AG04450 (cell line): Measurements from ENCODE around the gene DRC7. TPM values are rescaled to one million over a fixed set of nuclear protein-coding genes. Genes with fewer than 3 reads are reported as not detected.

ENCODE experiments used
- CTCF ChIA-PET: fragments of 300-600, 350-600 bp; formaldehyde crosslinking; extraction: SDS; loops from one replicate; lab custom pipeline; 2022; ENCODE audit warnings: antibody characterized with exemption, inconsistent platforms; lab: Charles Lee
- POLR2A ChIA-PET: fragments of 350-600 bp; formaldehyde crosslinking; extraction: SDS; loops from one replicate; lab custom pipeline; 2021; ENCODE audit warnings: antibody characterized with exemption, inconsistent platforms; lab: Yijun Ruan, JAX
- DNase-seq: peaks from one replicate; pipeline ENCODE4 v3.0.0-alpha.2; 2011; ENCODE audit warnings: low read depth, low spot score
- H3K27ac ChIP-seq: one replicate; pipeline ENCODE4 v1.5.1; 2012; ENCODE audit warnings: low read depth, low read length, control low read depth
- H3K27me3 ChIP-seq: one replicate; pipeline ENCODE4 v1.6.0; 2012; ENCODE audit warnings: low read length; ENCODE audit not compliant: control insufficient read depth, insufficient read depth
- H3K4me3 ChIP-seq: 2 replicates; pipeline ENCODE4 v1.5.1; 2011; ENCODE audit warnings: mild to moderate bottlenecking, low read depth, low read length, control low read depth
- H3K9me3 ChIP-seq: 2 replicates; pipeline ENCODE4 v1.5.1; 2012; ENCODE audit warnings: low read length; ENCODE audit not compliant: control insufficient read depth, insufficient read depth
- polyA plus RNA-seq: library from polyadenylated mRNA; depleted of rRNA; stranded (reverse); fragments of >200 nt; gene quantifications from 2 replicates; pipeline ENCODE4 v1.2.3, GENCODE V29; 2011
- TF ChIP-seq, protein P1 (sequence below): IDR thresholded peaks from 2 replicates; pipeline ENCODE4 v1.5.1; 2011; ENCODE audit warnings: low read depth, low read length, control low read depth, inconsistent platforms

DRC7 gene
- polyA plus RNA-seq, 1 experiment = not detected

- TF ChIP-seq, protein P1, sequence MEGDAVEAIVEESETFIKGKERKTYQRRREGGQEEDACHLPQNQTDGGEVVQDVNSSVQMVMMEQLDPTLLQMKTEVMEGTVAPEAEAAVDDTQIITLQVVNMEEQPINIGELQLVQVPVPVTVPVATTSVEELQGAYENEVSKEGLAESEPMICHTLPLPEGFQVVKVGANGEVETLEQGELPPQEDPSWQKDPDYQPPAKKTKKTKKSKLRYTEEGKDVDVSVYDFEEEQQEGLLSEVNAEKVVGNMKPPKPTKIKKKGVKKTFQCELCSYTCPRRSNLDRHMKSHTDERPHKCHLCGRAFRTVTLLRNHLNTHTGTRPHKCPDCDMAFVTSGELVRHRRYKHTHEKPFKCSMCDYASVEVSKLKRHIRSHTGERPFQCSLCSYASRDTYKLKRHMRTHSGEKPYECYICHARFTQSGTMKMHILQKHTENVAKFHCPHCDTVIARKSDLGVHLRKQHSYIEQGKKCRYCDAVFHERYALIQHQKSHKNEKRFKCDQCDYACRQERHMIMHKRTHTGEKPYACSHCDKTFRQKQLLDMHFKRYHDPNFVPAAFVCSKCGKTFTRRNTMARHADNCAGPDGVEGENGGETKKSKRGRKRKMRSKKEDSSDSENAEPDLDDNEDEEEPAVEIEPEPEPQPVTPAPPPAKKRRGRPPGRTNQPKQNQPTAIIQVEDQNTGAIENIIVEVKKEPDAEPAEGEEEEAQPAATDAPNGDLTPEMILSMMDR = no peak
- Histone ChIP-seq H3K27me3 (no peaks in the 10 kb centered on the region), H3K27ac (no peak overlapping the region), H3K4me3 (no peak overlapping the region), H3K9me3 (no peaks in the 10 kb centered on the region; the same call in 1 of the 2 replicates)
- ChIA-PET CTCF (interaction anchor here (0.6 to 1.9 kb wide), 3 partner anchors 100 to 136 kb away, joined by 3 to 10 read pairs (median 3); no protein-coding TSS in a partner anchor), POLR2A (interaction anchor here (0.8 to 1.0 kb wide), 3 partner anchors 7 to 100 kb away, joined by 4 to 5 read pairs (median 5); partner anchors contain the start of gene KATNB1)
- DNase-seq = no peak
Measured at GRCh38 chr16:57763285-57764005, 68.8 kb downstream of the DRC7 start.

GRCh38 chr16:57764006-57764340 lies 69.4 kb downstream of the DRC7 start:
- DNase-seq = no peak
- Histone ChIP-seq H3K9me3 (no peaks in the 10 kb centered on the region; the same call in 1 of the 2 replicates), H3K27ac (no peak overlapping the region), H3K27me3 (no peaks in the 10 kb centered on the region), H3K4me3 (no peak overlapping the region)
- TF ChIP-seq, protein P1 = no peak
- POLR2A ChIA-PET = interaction anchor here (0.8 to 1.0 kb wide), 3 partner anchors 8 to 100 kb away, joined by 4 to 5 read pairs (median 5); partner anchors contain the start of gene KATNB1
- CTCF ChIA-PET = interaction anchor here (0.6 to 1.9 kb wide), 3 partner anchors 100 to 136 kb away, joined by 3 to 10 read pairs (median 3); no protein-coding TSS in a partner anchor

DNA sequence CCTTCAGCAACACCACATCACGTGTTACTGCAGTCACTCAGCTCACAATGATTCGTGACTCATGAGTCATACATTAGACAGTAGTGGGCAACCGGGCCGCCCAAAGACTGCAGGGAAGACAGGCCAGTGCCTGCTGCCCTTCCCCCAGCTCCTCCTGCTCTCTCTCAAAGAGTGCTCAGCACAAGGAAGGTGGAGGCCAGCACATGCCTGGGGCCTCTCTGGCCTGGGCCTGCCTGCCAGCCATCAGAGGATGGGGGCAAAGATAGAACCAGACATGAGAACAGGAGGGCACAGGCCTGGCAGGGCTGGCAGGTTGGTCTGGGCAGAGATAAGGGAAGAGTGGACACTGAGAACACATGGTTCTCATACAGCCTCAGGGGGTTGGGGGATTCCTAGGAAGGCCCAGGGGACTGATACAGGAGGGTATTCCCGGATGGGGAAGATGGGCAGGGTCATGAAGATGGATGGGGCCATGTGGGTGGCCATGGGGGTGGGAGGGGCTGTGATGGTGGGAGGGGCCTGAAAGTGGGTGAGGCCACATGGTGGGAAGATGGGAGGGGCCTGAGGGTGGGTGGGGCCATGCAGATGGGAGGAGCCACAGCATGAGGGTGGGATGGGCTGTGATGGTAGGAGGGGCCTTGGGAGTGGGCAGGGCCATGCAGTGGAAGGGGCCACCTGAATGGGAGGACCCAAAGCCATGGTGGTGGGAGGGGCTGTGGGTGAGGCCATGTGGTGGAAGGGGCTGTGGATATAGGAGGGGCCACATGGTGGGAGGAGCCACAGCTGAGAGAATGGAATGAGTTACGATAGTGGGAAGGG lies 69.9 kb downstream of the DRC7 start:
- DNase-seq = peak; percentile 41
- H3K9me3 ChIP-seq = no peaks in the 10 kb centered on the region; the same call in 1 of the 2 replicates
- POLR2A ChIA-PET = interaction anchor here (0.8 to 1.0 kb wide), 3 partner anchors 9 to 99 kb away, joined by 4 to 5 read pairs (median 5); partner anchors contain the start of gene KATNB1
- no peaks in the 10 kb centered on the region for H3K27me3 ChIP-seq
- TF ChIP-seq, protein P1 = no peak
- no peak overlapping the region for H3K4me3 ChIP-seq
- peak overlapping the region; percentile 73 for H3K27ac ChIP-seq
- CTCF ChIA-PET = interaction anchor here (0.7 to 1.9 kb wide), 2 partner anchors 99 to 135 kb away, joined by 3 to 10 read pairs; no protein-coding TSS in a partner anchor

- Histone ChIP-seq H3K4me3 (no peak overlapping the region), H3K27ac (peak overlapping the region; percentile 73), H3K27me3 (no peaks in the 10 kb centered on the region), H3K9me3 (no peaks in the 10 kb centered on the region; the same call in 1 of the 2 replicates)
- no peak for DNase-seq
- CTCF ChIA-PET = interaction anchor here (1.9 kb wide), 1 partner anchor 98 kb away, joined by 10 read pairs; no protein-coding TSS in a partner anchor
- POLR2A ChIA-PET = no interaction called here
- TF ChIP-seq, protein P1 = no peak
Measured at GRCh38 chr16:57765160-57765728, 70.6 kb downstream of the DRC7 start.
